Activated naive CD4-positive, alpha-beta T cell treated with anti-CD3 and anti-CD28 coated beads, Interleukin-2, amount 50 U/mL, for 24 hours (primary cell): ENCODE measurements around the gene PRXL2B.

Experiments
- H3K27ac Mint-ChIP-seq: one replicate; pipeline ENCODE4 v1.8.0; 2021; ENCODE audit warnings: mild to moderate bottlenecking, mixed read lengths
- H3K27me3 Mint-ChIP-seq: one replicate; pipeline ENCODE4 v1.8.0; 2021; ENCODE audit warnings: mixed read lengths
- H3K36me3 Mint-ChIP-seq: one replicate; pipeline ENCODE4 v1.8.0; 2021; ENCODE audit warnings: mixed read lengths
- H3K4me1 Mint-ChIP-seq: one replicate; pipeline ENCODE4 v1.8.0; 2021; ENCODE audit warnings: mixed read lengths
- H3K4me3 Mint-ChIP-seq: one replicate; pipeline ENCODE4 v1.8.0; 2021; ENCODE audit warnings: mild to moderate bottlenecking, mixed read lengths
- H3K9me3 Mint-ChIP-seq: one replicate; pipeline ENCODE4 v1.8.0; 2021; ENCODE audit warnings: mixed read lengths

PRXL2B gene

DNA sequence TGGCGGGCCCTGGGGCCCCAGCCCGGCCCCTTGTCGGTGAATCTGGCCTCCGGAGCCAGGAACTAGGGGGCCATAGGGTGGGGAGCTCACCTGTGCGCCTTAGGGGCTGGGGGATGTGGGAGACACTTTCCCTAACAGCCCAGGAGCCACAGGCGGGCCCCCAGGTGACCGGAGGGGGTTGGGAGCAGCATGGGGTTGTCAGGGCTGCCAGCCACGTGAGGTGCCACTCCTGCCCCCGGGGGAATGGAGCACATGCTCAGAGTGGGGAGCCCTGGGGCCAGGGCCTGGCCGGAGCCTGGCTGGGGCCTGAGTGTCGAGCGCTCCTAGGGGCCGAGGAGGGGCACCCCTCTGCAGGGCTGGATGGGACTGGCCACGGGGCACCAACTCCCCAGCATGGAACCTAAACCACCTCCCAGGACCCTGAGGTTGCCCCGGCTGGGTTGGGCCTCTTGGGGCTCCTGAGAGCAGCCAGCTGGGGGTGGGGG lies 19.9 kb downstream of the PRXL2B start:
- H3K27me3 Mint-ChIP-seq = no peaks in the 10 kb centered on the region
- H3K36me3 Mint-ChIP-seq = no peaks in the 10 kb centered on the region
- no peaks in the 10 kb centered on the region for H3K9me3 Mint-ChIP-seq
- no peaks in the 10 kb centered on the region for H3K4me1 Mint-ChIP-seq
- no peak overlapping the region for H3K4me3 Mint-ChIP-seq
- H3K27ac Mint-ChIP-seq = no peak overlapping the region

DNA sequence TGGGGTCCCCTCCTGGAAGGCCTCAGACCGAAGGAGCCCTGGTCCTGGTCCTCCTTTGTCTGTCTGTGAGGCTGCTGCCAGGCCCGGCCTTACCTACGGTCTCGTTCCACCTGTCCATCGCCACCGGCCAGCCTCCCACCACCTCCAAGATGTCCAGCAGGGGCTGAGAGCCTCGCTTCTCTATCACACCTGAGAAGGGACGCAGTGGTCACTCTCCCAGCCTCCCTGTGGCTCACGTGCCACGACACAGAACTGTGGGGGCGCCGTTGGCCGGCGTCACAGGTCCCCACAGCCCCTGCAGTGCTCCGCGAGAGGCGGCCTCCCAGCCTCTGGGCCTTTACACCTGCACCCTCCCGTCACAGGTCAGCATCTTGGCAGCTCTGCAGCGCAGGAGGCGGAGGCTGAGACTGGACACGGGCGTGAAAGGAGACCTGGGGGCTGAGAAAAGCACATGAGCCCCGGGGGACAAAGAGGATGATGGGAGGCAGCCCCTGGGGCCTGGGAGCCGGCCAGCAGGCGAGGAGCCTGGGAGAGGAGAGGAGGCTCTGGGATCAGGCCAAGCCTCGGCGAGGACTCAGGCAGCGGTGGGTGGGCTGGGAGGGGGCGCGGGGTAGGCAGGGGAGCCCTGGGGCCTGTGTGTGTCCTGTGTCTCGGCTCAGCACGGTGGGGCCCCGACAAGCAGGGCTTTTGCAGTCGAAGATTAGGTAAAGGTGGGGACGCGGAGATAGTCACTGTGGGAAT lies 20.5 kb downstream of the PRXL2B start:
- H3K27me3 Mint-ChIP-seq = no peaks in the 10 kb centered on the region
- H3K27ac Mint-ChIP-seq = no peak overlapping the region
- H3K9me3 Mint-ChIP-seq = no peaks in the 10 kb centered on the region
- H3K36me3 Mint-ChIP-seq = no peaks in the 10 kb centered on the region
- H3K4me1 Mint-ChIP-seq = no peaks in the 10 kb centered on the region
- no peak overlapping the region for H3K4me3 Mint-ChIP-seq

DNA sequence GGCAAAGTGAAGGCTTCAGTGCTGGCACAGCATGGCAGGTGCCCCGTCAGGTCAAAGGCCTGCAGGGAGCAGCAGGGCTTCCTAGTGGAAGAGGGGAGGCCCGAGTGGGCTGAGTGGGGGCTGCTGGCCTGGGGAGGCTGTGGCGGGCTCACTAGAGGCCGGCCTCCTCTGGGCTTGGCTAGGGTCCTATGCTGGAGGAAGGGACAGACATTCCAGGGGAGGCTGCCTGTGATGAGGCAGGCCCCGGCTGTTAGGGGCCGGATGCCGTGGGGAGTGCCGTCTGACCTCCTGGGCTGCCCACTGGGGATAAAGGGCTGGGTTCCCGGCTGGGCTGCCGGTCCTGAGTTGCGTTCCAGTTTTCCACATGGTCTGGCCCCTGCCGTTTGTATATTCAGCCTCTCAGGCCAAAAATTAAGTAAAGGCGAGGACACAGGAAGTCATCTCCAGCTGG lies 21.1 kb downstream of the PRXL2B start:
- Mint-ChIP-seq H3K9me3 (no peaks in the 10 kb centered on the region), H3K36me3 (no peaks in the 10 kb centered on the region), H3K27ac (no peak overlapping the region), H3K4me1 (no peaks in the 10 kb centered on the region), H3K27me3 (no peaks in the 10 kb centered on the region), H3K4me3 (no peak overlapping the region)

DNA sequence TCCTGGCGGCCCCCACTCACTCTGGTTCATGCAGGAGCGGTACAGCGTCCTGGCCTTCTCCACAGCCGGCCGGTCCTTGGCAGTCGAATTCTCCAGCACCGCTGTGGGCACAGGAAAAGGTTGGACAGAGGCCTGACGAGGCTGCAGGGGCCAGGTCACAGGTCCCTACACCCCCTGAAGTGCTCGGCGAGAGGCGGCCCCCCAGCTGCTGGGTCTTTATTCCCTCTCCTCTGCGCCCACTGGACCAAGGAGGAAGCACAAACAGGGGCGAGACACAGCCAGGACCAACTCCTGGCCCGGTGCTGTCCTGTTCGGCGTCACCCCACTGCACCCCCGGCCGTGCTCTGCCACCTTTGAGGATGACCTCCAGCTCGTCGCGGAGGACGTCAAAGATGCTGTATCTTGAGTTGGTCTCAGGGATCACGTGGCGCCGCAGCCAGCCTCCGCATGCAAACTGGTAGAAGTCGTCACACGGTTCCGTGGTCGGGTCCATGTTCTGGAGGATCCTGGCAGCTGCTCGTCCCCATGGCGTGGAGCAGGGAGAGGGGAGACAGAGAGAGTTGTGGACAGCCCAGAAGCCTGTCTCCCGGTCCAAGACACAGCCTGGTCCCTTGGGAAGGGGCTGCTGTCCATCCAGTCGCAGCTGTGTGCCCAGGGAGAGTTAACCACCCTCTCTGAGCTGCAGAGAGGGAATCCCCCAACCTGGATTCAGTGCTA lies 22.9 kb downstream of the PRXL2B start:
- Mint-ChIP-seq H3K4me1 (no peaks in the 10 kb centered on the region), H3K9me3 (peaks cover 7% of the 10 kb centered on the region), H3K27me3 (no peaks in the 10 kb centered on the region), H3K4me3 (no peak overlapping the region), H3K36me3 (peaks cover 2% of the 10 kb centered on the region), H3K27ac (no peak overlapping the region)

DNA sequence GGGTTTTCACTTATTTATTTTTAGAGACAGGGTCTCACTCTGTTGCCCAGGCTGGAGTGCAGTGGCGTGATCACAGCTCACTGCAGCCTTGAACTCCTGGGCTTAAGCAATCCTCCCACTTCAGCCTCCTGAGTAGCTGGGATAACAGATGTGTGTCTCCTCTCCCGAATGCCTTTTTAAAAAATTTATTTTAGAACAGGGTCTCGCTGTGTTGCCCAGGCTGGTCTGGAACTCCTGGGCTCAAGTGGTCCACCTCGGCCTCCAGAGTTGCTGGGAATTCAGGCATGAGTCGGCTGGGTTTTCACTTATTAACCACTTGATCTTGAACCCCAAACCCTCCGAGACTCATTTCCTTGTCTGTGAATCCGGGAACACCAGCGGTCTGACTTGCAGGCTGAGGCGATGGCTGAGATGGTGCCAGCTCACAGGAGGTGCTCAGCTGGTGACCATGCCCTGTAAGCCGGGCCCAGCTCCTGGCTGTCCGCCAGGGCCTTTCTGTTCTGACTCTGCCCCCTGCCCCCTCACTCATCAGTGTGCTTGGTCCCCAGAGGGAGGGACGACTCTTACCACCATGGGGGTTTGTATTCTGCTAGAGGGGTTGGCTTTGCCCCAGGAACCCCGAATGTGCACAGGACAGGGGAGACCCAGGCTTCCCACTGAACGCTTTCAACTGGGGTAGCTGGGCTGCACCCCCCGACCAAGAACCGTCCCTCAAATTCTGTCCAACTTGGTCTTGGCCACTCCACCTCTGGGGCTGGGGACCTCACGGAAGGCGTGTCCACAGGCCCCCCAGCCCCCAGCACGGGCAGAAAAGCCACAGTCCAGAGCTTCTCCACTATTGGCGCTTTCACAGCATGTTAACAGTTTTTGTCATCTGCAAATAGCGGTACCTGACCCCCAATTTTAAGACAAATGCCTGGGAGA lies 23.7 kb downstream of the PRXL2B start:
- no peak overlapping the region for H3K27ac Mint-ChIP-seq
- H3K9me3 Mint-ChIP-seq = peaks cover 7% of the 10 kb centered on the region
- no peaks in the 10 kb centered on the region for H3K27me3 Mint-ChIP-seq
- H3K4me3 Mint-ChIP-seq = no peak overlapping the region
- peaks cover 3% of the 10 kb centered on the region for H3K36me3 Mint-ChIP-seq
- no peaks in the 10 kb centered on the region for H3K4me1 Mint-ChIP-seq

DNA sequence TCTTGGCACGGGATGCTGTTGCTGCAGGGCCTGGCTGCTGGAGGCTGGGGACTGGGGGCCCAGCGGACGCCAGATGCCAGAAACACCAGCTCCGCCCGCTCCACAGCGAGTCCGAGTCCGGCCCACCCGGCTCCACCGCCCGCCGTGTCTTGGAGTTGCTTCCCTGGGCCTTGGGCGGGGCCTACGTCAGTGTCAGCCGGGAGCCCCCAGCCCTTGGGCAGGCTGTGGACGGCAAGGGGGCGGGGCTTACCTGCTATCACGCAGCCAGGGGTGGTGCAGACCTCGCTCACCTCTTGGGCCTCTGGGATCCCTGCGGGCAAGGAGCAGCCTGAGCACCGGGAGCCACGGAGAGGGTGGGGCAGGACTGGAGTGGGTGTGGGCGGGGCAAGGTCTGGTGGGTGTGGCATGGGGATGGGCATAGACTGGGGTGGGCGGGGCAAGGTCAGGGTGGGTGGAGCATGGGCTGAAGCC lies 24.5 kb downstream of the PRXL2B start:
- H3K27ac Mint-ChIP-seq = no peak overlapping the region
- H3K27me3 Mint-ChIP-seq = no peaks in the 10 kb centered on the region
- H3K4me1 Mint-ChIP-seq = no peaks in the 10 kb centered on the region
- H3K4me3 Mint-ChIP-seq = no peak overlapping the region
- peaks cover 7% of the 10 kb centered on the region for H3K9me3 Mint-ChIP-seq
- peaks cover 4% of the 10 kb centered on the region for H3K36me3 Mint-ChIP-seq

DNA sequence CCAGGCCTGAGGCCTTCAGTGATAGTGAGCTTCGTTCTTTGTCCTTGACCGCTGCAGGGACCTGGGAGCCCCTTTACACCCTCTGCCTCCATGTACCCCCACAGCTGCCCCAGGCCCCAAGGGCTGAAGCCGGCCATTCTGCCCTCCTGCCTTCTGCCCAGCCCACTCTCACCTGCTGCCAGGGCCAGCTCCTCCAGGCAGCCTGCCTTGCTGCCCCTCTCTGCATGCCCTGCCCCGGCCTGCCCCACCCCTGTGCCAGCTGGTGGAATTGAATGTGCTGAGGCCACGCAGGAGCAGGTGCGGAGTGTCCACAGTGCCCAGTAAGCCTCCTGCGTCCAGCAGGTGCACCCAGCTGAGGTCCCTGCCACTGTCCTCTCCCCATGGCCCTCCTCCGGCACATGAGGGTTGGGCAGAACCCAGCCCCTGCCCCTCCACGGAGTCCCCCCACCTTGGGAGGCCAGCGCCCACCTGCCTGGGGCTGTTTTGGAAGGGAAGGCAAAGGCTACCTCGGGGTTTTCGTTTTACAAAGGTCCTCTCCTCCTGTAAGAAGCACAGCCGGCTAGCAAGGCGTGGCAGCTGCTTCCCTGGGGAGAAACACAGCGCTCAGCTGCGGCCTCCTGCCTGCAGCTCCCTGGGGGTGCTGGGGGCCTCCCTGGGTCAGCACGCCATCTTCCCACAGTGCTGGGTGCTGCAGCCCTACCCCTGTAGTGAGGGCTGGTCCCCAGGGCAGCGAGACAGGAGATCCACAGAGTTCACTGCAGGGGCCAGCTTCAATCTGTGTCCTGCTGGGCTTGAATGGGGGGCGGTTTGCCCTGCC lies 25.3 kb downstream of the PRXL2B start:
- H3K4me3 Mint-ChIP-seq = no peak overlapping the region
- no peaks in the 10 kb centered on the region for H3K4me1 Mint-ChIP-seq
- H3K27ac Mint-ChIP-seq = no peak overlapping the region
- peaks cover 6% of the 10 kb centered on the region for H3K36me3 Mint-ChIP-seq
- peaks cover 7% of the 10 kb centered on the region for H3K9me3 Mint-ChIP-seq
- H3K27me3 Mint-ChIP-seq = no peaks in the 10 kb centered on the region

DNA sequence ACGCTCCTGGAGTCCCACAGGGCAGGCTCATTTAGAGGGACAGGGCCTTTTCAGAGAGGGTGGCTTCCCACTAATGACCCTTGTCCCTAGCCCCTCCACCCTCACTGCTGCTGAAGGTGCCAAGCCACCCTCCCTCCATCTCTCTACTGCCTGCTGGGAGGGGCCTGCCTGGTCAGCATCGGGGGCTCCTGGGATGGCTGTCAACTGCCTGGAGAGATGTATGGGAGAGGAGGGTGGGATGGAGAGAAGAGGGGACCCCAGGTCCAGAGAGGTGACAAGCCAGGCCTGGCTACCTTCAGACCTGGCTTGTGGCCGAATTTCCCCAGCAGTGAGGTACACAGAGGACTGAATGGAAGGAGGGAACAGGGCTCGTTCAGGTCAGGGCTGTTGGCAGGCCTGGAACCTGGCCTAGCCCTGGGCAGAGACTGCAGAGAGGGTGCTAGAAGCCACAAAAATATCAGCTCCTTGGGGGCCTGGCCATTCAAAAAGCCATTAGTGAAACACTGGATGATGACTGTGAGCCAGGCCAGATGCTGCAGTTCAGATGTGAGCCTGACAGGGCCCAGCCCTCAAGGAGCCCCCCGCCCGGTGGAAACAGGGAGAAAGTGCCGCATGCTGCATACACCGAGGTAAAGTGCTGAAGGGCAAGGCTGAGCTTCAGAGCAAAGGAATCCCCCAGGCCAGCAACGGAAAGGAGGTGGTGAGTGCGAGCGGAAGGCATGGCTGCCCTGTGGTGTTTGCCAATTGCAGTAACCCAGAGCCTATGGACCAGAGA lies 26.2 kb downstream of the PRXL2B start:
- Mint-ChIP-seq H3K4me3 (no peak overlapping the region), H3K9me3 (peaks cover 7% of the 10 kb centered on the region), H3K27ac (peak overlapping the region; percentile 23), H3K36me3 (peaks cover 6% of the 10 kb centered on the region), H3K27me3 (no peaks in the 10 kb centered on the region), H3K4me1 (no peaks in the 10 kb centered on the region)

DNA sequence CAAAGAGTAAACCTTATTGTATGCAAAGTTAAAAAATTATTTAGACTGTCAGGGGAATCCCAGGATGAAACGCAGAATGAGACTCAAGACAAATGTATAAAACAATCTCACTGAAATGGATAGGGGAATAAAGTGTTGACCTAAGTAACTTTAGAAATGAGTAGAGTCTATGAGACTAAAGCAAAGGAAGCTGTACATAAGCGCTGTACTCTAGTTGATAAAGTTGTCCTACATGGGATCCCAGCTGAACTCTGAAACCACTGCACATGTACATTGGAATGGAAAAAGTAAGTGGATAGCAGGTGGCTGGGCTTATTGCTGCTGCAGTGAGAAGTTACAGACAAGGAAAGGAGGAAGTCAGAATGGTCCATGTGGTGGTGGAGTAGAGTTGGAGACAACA lies 27.6 kb downstream of the PRXL2B start:
- Mint-ChIP-seq H3K9me3 (peaks cover 7% of the 10 kb centered on the region), H3K36me3 (peaks cover 7% of the 10 kb centered on the region)

DNA sequence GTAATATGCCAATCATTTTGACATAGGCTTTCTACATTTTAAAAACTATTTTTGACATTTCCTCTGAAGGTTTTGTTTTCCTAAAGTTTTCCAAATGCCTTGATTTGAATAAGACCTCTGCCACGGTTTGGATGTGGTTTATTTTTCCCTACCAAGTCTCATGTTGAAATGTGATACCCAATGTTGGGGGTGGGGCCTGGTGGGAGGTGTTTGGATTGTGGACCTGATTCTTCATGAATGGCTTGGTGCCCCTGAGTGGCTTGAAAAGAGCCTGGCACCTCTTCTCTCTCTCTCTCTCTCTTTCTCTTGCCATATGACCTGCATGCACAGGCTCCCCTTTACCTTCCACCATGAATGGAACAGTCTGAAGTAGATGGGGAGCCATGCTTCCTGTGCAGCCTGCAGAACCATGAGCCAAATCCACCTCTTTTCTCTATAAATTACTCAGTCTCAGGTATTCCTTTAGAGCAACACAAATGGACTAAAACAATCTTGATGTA lies 31.4 kb downstream of the PRXL2B start:
- Mint-ChIP-seq H3K36me3 (peaks cover 11% of the 10 kb centered on the region), H3K27me3 (no peaks in the 10 kb centered on the region), H3K27ac (no peak overlapping the region), H3K9me3 (peaks cover 7% of the 10 kb centered on the region), H3K4me3 (no peak overlapping the region), H3K4me1 (peaks cover 8% of the 10 kb centered on the region)

More for the DNA sequence above, 27.6 kb downstream of the PRXL2B start:
- Mint-ChIP-seq H3K4me3 (no peak overlapping the region), H3K4me1 (no peaks in the 10 kb centered on the region), H3K27me3 (no peaks in the 10 kb centered on the region), H3K27ac (no peak overlapping the region)

DNA sequence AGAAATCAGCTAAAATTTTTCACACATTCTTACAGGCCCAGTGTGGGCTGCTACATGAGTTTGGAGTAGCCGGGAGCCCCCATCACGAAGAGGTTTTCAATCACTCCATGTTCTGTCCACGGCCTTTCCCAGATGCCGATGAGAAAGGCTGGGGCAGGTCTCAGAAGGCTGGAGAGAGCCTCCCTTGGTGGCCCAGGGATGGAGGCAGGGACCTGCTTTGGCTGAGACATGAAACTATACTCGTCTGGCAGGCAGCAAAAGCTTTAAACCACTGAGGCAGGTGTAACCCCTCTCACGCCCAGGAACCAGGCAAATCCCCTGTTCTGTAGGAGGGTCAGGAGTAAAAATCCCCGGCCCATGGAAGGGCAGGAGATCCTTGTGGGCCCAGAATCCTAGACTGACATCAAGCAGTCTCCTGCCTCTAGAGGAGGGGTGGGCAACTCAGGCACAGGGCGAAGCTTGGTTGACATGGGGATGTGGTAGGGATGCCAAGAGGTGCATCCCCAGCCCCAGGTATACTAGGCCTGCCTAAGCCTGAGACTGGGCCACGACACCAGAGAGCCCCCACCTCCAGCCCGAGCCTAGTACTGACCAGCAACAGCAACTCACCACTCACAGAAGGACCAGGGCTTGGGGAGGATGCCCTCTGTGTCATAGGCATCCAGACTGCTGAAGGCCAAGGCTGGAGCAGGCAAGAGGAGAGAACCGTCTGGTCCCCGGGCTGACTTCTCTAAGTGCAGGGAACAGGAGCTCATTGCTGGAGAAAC lies 37.2 kb downstream of the PRXL2B start:
- Mint-ChIP-seq H3K4me3 (no peak overlapping the region), H3K4me1 (peaks cover 15% of the 10 kb centered on the region), H3K36me3 (peaks cover 5% of the 10 kb centered on the region), H3K27ac (no peak overlapping the region), H3K27me3 (peaks cover 19% of the 10 kb centered on the region), H3K9me3 (no peaks in the 10 kb centered on the region)

DNA sequence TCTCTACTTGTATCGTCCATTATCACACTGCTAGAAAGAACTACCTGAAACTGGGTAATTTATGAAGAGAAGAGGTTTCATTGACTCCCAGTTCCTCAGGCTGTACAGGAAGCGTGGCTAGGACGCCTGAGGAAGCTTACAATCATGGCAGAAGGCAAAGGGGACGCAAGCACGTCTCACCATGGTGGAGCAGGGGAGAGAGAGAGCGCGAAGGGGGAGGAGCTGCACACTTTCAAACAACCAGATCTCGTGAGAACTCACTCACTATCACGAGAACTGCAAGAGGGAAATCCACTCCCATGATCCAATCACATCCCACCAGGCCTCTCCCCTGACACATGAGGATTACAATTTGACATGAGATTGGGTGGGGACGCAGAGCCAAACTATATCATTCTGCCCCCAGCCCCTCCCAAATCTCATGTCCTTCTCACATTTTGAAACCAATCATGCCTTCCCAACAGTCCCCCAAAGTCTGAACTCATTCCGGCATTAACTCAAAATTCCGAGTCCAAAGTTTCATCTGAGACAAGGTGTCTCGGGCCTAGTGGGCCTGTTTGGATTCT lies 38.2 kb downstream of the PRXL2B start:
- Mint-ChIP-seq H3K4me3 (no peak overlapping the region), H3K36me3 (peaks cover 5% of the 10 kb centered on the region), H3K9me3 (no peaks in the 10 kb centered on the region), H3K4me1 (peaks cover 18% of the 10 kb centered on the region), H3K27ac (no peak overlapping the region), H3K27me3 (peaks cover 21% of the 10 kb centered on the region)

DNA sequence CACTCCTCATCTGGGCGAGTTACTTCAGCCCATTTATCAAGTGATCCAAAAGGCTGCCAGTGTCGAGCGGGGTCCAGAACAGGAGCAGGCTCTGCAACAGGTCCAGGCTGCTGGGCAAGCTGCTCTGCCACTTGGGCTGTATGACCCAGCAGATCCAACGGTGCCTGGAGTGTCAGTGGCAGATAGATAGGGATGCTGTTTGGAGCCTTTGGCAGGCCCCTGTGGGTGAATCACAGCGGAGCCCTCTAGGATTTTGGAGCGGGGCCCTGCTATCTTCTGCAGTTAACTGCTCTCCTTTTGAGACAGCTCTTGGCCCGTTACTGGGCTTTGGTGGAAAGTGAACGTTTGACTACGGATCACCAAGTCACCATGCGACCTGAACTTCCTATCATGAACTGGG lies 38.7 kb downstream of the PRXL2B start:
- H3K4me1 Mint-ChIP-seq = peaks cover 18% of the 10 kb centered on the region
- peaks cover 3% of the 10 kb centered on the region for H3K36me3 Mint-ChIP-seq
- H3K4me3 Mint-ChIP-seq = no peak overlapping the region
- H3K9me3 Mint-ChIP-seq = no peaks in the 10 kb centered on the region
- H3K27me3 Mint-ChIP-seq = peaks cover 23% of the 10 kb centered on the region
- no peak overlapping the region for H3K27ac Mint-ChIP-seq
